ENCODE measurements around the gene ATAT1. TPM values are rescaled to one million over a fixed set of nuclear protein-coding genes. Genes with fewer than 3 reads are reported as not detected.
A peak's percentile ranks its signal among the peaks of the same experiment; 100 is the strongest.
"Not testable (repeated sequence)": the region's sequence is repeated elsewhere in the genome, so short reads cannot be mapped to it uniquely, and the experiment has no call there.

ATAT1 gene
- total RNA-seq, 1 donor from 2014 or later: 2.7 TPM

DNA sequence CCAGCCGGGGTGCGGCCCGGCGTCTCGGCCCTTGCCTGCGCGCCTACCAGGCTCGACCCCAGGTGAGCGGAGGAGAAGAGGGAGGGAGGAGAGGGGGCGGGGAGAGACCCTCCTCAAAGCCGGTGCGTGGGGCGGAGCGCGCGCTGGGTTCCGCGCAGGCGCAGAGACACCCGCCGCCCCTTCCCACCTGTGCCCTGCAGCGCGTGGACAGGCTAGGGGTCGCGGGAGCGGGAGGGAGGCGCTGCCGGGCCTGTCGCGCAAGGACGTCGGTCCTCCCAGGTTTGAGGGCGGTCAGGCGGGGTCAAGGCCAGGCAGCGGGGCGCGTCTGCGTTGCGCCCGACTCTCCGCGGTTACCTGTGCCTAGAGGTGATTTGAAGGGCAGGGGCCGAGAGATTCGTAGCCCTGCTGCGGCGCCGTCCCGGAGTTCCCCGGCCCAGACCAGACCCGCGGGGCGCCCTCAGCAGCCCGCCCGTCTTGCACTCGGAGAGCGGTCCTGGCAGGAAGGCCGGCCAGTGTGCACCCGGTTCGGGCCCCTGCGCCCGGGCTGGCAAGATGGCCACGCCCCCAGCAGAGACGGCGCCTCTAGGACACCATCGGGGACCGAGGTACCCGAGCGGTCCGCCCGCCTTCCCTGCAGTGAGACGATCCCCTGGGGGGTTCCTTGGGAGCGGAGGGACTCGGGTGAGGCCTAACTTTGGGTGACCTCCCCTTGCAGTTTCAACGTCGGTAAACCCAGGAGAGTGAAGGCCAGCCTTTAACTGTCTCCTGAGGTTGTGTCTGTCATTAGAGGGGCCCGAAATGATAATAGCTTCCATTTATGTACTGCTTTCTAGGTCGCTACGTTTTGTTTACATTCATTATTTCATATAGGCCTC is 20.8 kb downstream of the ATAT1 start:
- DNase-seq (ENCODE audit: low read depth in 2 of 2): peak in 1 of 2 donors; percentile 66

DNA sequence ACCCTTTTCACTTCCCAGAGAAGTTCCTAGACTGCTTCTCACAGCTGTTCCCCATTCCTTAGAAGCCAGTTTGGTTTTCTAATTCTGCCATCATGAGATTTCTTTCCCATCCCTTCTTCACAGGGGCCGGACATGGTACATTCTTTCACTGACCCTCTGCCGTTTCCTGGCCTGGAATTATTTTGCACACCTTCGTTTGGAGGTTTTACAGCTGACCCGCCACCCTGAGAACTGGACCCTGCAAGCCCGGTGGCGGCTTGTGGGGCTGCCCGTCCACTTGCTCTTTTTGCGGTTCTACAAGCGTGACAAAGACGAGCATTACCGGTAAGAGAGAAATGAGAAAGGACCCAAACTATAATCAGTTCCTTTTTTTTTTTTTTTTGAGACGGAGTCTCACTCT is 24.5 kb downstream of the ATAT1 start:
- no peak for DNase-seq (ENCODE audit: low read depth in 2 of 2)

DNA sequence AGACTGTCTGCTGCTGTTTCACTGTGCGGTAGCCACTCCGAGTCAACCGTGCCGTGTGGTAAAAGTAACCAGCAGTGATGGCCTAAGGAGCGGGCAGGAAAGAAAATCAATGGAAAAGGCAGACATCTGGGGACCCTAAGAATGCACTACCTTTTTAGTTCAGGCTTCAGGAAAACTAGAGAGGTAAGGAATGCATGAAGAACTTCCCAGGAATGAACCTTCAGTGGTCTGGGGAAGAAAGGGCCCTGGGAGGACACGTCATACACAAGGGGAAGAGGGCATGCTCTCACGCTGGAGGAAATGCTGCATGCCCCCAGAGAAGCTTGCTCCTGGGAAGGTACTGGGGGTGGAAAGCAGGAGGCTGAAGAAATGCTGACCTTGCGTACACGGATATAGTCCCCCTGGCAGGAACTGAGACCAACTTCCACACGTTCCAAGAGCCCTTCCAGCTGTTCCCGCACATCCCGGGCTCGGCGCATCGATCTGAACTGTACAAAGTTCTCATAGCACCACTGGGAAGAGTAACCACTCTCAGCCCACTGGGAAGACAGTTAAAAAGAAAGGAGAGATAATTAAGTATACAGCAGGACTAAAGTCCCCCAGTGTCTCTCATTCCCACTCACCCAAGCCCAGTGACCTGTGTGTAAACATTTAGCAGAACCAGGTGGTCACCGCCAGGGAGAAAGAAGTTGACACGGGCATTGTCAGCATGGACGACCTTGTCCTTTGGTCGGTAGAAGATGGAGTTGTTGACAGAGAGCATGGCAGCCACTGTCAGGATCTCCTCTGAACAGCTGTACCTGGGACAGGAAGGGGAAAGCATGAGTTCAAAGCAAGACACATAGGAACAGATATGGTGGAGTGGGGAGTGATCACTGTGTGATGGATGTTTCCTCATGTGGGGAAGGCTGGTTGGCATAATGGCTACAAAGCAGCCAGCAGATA is 28.4 kb downstream of the ATAT1 start:
- no peak for DNase-seq (ENCODE audit: low read depth in 2 of 2)

DNA sequence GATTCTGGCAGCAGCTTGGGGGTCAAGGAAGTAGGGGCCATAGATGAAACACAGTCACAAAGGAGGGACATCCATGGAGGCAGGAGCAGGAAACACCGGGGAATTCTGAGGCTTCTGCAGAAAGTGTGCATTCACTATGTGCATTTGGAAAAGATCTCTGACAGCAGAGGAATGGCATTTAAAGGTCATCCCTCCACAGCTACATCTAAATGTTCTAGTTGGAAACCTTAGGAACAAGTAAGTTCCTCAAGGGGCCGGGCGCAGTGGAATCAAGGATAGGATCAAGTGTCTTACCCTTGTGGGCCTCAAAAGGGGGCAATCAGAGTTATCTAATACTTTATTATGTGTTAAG is 29.0 kb downstream of the ATAT1 start:
- DNase-seq (ENCODE audit: low read depth in 2 of 2): no peak

DNA sequence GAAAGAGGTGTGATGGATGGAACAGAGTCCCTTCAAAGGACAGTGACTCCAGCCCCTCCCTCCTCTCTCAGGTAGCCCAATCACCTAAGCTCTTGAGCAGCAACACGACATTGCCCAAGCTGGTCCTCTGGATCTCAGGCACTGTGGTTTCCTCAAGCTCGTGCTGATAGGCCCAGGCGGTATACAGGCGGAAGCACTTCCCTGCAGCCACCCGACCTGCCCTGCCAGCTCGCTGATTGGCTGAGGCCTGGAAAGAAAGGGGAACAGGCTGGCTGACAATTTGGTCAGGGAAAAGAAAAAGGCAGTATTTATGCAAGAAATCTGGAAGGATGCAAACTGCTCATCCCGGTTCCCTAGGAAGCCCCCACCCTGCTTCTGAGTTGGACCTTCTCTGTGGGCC is 29.8 kb downstream of the ATAT1 start:
- DNase-seq (ENCODE audit: low read depth in 2 of 2): no peak

DNA sequence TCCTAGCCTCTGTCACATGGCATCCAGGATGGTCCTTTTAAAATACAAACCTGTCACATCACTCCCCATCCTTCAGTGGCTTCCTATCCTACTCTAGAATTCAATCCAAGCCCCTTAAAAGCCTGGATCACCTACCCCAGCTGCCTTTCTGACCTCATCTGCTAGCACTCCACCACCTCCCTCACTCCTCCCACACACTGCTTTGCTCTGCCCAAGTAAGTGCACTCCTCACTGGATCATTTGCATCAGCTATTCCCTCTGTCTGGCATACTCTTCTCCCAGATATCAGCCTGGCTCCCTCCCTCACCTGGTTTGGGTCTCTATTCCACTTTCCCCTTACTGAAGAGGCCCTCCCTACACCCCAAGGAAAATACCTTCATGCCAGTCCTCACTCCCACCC is 30.8 kb downstream of the ATAT1 start:
- DNase-seq (ENCODE audit: low read depth in 2 of 2): no peak

DNA sequence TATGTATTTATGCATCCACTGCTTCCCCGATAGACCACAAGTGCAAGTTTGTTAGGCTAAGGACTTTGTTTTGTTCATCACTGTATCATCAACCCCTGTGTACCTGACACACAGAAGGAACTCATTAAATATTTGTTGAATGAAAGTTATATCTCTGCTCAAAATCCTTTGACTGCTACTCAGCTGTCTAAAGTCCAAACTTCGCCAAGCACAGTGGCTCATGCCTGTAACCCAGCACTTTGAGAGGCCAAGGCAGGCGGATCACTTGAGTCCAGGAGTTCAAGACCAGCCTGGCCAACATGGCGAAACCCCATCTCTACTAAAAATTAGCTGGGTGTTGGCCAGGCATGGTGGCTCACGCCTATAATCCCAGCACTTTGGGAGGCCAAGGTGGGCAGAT is 31.2 kb downstream of the ATAT1 start:
- not testable (repeated sequence) for DNase-seq (ENCODE audit: low read depth in 2 of 2)

DNA sequence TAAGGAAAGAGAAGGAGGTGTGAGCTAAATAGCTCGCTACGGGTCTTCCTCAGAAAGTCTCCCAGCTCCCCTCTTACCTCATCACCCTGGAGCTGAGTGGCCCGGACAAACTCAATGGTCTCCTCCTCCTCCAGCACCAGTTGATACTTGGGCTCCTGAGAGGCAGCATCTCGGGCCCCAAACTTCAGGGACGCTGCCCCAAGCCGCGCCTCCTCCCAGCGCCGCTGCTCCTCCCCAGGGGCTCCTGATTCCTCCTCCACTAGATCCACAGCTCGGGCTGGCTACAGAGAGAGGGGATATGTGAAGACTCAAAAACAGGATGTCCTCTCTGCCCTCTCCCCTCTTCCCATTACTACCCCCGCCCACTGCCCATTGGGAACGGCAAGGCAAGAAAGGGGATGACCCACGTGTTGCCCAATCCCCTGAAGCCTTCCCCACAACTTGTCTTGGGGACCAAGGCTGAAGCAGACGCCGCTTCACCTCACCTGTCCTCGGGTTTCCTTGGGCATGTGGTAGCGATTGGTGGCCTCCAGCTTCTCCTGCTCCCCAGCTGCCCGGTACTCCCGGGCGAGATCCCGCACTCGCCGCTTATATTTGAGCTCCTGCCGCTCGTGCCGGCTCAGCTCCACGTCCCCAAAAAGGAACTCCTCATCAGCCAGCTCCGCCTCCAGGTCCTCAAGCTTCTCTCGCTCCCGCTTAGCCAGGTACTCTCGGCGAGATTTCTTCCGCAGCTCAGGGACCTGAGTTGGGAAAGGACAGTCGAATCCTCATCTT is 38.5 kb downstream of the ATAT1 start:
- DNase-seq (ENCODE audit: low read depth in 2 of 2): no peak

DNA sequence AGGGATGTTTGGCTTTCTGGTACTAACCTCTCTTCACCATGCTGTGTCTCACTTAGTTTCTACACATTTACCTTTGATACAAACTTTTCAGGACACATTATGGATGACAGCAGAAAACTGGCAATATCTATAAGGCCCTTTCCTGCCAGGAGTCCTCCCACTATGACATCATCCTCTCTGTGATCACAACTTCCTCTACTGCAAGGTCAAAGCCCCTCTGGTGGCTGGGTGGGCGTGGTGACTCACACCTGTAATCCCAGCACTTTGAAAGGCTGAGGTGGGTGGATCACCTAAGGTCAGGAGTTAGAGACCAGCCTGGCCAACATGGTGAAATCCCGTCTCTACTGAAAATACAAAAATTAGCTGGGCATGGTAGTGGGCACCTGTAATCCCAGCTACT is 39.6 kb downstream of the ATAT1 start:
- DNase-seq (ENCODE audit: low read depth in 2 of 2): peak in 1 of 2 donors; percentile 45

DNA sequence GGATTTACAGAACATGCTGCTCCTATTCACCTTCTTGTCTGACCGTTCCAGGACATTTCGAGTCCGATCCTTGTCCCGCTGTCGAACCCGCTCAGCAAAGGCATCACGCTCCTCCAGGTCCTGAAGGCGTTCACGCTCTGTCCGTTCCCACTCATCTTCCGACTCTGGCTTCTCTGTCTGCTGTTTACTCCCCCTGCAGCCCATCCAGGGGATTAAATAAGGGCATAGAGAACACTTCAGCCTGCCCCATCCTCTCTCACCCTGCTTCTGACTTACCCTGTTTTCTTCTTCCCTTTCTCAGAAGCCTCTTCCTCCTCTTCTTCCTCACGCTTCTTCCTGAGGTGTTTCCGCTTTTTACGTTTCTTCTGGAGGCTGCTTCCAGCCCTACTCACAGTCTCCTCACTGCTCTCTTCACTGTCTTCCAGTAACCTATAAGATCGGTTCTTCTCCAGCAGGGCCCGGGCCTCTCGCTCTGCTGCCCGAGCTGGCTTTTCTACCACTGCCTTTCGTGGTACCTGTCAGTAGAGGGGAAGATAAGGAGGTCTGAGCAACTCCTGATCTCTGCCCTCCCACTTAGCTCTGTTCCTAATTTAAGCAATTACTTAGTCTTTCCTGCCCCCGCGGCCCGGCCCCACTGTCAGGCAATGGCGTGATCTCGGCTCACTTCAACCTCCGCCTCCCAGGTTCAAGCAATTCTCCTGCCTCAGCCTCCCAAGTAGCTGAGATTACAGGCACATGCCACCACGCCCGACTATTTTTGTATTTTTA is 44.3 kb downstream of the ATAT1 start:
- DNase-seq (ENCODE audit: low read depth in 2 of 2): peak in 1 of 2 donors; percentile 26

DNA sequence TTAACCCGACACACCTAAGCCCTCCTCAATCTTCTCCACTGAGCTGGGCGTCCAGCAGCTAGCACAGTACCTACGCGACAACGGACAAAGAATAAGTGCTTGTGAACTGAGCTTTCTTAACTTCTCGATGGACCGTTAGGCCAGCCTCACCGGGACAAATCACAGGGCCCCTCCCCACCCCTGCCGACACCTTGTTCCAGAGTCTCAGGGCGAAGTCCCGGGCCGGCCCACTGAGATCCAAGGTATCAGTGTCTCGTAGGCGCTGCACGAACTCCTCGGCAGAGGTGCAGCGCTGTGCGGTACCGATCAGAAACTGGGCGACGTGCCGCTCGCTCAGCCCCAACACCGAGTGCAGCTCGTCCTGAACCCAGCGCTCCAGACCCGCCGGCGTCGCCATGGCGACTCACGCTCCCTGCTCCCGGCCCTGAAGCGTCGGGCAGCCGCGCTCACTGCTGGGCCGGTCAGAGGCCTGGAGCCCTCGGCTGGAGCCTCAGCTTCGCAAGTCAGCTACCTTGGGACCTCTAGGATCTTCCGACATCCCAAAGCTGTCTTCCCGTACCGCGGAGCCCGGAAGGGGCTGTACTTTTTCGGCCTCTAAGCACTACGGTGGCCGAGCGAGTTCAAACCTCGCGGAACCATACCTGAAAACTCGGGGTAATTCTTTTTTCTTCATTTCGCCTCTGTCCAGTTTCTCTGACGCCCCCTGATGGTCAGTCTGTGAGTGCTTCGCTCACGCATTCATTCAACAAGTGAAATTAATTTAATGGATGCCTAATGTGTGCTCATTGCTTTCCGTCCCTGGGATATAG is 46.0 kb downstream of the ATAT1 start, which contains the start of gene DHX16:
TSS of gene DHX16 (minus strand) at position 562 of the 809 bp plus-strand sequence. CDS start at position 397, 165 bp downstream.
- peak; percentile 97 to 98 for DNase-seq (ENCODE audit: low read depth in 2 of 2)

DNA sequence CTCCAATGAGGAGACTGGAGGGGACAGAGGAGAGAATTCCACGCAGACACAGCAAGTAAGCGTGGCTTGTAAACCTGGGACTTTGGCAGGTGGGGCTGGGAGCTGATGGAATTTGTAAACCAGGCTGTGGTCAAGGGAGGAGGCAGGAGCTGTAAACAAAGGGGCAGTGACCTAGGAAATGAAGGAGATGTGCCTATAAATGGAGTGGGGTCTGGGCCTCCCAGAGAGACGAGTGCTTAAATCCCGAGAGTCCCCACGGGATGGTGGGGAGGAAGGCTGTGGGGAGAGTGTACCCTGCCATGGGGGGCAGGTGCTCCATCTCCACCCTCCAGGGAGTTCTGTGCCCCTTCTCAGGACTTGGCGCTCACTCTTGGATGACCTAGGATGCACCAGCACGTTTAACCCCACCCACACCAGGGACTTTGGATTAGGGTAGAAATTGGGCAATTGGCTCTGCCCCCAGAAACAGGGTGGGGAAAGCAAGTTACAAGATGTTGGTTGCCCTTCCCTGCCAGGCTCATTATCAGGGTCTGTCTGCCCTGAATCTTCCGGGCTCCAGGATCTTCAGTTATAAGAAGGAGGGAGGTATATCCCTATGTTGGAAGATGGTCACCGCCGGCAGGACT is 50.1 kb downstream of the ATAT1 start:
- no peak for DNase-seq (ENCODE audit: low read depth in 2 of 2)

DNA sequence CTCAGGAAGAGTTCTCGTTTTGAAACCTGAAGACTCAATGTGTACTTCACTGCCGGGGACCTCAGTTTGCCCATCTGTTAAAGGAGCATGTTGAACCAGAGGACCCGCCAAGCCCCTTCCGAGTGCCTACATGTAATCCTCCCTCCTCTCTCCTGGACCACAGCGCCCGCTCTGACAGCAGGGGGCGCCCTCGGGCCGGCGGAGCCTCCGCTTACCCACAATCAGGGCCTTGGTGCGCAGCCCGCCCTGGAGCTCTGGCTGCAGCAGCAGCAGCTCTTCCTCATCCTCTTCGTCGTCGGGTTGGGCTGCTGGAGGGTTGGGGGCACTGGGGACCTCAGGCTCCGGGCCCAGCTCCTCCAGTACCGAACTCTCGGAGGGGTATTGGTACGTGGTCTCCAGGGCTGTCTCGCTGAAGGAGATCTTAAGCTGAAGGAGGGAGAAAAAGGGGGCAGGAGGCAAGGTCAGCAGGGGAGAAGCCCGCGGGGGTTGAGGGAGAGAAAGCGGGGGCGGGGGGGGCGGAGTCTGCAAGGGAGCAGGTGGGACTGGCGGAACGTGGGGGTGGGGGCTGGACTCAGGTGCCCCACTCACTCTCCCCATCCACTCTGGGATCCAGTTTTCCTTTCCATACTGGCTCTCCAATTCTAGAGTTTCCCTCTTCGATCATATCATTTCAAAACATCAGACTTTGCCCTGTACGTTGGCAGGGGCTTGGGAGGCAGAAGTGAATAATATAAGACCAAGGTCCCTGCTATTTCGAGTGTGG is 52.5 kb downstream of the ATAT1 start:
- peak; percentile 63 to 86 for DNase-seq (ENCODE audit: low read depth in 2 of 2)

DNA sequence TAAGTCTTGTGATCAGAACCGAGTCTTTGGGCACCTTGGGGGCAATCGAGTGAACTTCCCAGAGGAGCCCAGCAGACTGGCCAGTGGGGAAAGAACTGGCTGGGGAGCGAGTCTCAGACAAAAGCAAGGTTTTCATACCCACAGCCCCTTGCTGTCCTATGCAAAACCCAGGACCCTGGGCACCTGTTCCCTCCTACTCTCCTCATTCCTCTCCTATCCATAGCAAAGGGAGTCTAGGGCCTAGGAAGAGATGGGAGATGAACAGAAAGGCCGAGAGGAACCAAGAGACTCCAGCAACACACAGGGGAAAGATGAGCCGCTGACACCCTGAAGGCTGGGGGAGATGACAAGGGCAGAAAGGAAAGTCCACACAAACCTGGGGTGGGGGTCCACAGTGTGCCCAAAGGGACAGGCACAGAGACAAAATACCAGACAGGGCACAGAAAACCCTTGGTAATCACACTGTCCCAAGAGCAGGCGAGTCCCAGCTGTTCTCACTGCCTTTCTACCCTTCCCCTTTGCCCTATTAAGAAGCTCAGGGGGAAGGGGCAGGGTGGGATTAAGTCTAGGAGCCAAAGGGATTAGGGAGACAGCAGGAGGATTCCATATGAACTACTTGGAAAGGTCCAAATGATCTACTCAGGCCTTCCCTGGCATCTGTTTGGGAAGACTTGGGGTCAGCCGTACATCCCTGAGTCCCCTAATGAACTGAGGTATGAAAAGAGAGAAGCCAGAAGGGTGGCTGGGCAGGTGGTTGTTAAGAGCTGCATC is 53.3 kb downstream of the ATAT1 start:
- no peak for DNase-seq (ENCODE audit: low read depth in 2 of 2)

DNA sequence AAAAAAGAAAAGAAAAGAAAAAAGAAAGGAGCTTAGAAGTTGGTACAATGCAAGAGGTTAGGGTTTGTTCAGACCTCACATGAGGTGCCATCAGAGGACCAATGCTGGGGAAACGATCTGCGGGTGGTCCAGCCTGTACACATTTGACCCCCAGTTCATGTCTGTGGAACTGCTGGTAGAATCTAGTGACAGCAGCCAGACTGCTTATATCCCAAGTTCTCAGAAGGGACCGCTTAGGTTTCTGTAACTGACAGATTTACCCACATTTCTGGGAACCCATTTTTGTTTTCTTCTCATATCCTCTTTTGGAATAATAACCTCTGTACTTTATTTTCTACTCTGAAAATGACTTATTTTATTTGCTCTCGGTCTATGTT is 55.1 kb downstream of the ATAT1 start:
- DNase-seq (ENCODE audit: low read depth in 2 of 2): no peak

DNA sequence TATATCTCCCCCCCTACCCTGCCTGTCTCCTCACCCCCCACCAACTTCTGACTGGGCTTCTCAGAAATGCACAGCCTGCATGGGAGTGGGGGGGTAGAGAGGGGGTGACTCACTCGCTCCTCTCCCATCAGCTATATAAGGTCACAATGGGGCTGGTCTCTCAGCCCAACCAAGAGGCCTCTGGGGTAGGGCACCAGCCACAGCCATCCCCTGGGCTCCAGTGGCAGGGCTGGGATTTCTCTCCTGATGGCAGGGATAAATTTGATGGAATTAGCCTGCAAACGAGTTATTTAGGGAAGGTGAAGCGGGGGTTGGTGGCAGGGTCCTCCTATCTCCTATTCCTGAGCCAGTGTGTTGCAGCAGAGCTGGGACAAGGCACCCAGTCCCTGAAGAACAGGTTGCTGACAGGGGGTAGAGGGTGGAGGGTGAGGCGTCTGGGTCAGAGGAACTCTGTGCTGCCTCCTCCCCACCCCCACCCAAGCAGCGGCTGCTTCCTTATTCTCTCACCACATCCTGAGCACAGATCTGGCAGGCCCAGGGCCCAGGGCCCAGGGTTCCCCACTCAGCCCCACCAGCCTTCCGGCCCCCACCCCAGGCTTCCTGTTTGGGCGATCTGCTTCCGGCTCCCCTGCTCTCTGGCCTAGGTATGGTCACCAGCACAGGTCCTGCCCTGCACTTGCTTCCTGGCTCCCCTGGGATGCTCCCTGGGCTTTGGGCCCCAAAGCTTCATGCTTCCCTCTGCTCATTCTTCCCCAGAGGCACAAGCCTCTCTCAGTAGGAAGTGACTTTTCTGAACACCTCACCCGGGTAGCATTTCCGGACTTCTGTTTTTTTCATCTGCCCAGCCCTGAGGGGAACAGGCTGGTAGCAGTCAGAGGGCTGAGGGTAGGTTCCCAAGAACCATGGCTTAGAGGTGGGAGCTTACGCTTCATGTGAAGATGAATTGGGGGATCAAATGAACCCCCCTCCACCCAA is 55.8 kb downstream of the ATAT1 start:
- peak; percentile 79 to 92 for DNase-seq (ENCODE audit: low read depth in 2 of 2)

All from dermis microvascular lymphatic vessel endothelial cell (primary cell).